ENCODE results near the gene MRPL14. TPM values are rescaled to one million over a fixed set of nuclear protein-coding genes. Genes with fewer than 3 reads are reported as not detected.

The MRPL14 gene
- total RNA-seq, 1 donor from 2014 or later: 61.8 TPM

DNA sequence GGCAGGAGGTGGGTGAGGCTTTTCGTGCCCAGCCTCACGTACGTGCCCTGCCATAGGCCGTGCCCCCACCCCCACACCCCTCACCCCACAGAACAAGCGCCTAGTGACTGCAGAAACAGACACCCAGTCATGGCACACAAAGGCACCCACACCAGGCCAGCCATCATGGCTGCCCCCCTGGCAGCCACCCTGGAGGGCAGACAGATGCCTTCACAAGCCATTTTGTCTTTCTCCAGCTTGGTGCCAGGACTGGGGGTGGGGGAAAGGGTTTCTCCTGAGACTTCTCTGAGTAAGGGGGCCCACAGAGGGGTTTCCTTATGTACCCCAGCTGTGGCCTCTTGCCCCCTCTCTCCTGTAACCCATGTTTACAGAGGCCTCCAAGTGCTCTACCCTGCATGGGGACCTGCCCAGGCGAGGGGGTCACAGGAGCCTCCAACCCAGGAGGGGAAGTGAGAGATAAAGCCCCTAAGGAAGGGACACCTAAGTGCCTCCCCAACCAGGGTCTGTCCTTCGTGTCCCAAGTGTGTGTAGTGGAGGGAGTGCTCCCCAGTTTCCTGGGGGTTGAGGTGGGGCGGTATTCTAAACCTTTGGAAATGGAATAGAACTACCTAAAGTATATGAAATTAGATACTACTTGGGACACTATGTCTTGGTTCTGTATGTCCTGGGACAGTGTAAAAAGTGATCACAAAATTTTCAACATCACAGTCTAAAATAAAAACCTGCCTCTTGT, 49.9 kb downstream of the MRPL14 start:
- intact Hi-C loops (cut with DNase I): loop anchor here (5.0 kb wide), 1 partner anchor 105 kb away; no protein-coding TSS in a partner anchor
- Histone ChIP-seq H3K27me3 (no peaks in the 10 kb centered on the region), H3K4me3 (no peak overlapping the region), H3K9me3 (no peaks in the 10 kb centered on the region), H3K27ac (no peak overlapping the region), H3K4me1 (peaks cover 4 to 25% of the 10 kb centered on the region in 2 donors), H3K36me3 (no peaks in the 10 kb centered on the region)
- no peak for DNase-seq (ENCODE audit: low spot score in 2 of 2)
- TF ChIP-seq, protein P1, sequence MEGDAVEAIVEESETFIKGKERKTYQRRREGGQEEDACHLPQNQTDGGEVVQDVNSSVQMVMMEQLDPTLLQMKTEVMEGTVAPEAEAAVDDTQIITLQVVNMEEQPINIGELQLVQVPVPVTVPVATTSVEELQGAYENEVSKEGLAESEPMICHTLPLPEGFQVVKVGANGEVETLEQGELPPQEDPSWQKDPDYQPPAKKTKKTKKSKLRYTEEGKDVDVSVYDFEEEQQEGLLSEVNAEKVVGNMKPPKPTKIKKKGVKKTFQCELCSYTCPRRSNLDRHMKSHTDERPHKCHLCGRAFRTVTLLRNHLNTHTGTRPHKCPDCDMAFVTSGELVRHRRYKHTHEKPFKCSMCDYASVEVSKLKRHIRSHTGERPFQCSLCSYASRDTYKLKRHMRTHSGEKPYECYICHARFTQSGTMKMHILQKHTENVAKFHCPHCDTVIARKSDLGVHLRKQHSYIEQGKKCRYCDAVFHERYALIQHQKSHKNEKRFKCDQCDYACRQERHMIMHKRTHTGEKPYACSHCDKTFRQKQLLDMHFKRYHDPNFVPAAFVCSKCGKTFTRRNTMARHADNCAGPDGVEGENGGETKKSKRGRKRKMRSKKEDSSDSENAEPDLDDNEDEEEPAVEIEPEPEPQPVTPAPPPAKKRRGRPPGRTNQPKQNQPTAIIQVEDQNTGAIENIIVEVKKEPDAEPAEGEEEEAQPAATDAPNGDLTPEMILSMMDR (IDR thresholded peaks at IDR 0.05): no peak

DNA sequence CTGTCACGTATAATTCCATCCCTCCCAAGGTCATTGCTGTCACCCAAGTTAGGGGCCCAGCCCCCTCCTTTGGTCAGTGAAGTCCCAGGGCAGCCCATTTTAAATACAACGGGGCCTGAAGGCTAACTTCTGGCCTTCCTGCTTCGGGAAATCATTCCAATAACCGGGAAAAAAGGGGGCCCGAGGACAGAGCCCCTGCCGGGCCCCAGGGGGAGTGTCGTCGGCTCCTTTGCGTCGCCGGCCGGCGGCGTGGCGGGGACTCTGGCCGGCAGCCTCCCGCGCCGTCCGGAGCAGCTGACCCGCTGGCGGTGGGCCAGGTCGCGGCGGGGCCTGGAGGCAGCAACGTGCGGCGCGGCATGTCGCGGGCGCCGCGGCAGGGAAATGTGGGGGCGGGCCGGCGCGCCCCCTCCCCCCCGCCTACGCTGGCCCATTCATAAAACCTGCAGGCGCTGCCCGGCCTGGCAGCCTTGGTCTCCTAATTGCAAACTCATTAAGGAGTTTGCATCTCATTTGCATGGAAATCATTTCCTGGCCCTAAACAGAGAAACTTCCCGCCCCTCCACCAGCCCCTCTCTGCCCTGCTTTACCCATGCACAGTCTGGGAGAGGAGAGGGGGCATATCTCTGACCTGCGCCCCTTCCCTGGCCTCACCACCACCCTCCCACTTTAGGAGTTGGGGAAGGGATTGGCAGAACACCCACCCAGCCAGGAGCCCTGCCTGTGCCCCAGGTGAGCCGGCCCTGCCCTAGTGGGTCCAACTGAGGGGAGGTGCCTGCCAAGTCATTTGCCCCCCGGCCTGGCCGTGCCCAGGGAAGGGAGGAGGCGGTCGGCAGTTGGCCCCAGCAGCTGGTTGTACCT, 50.7 kb downstream of the MRPL14 start:
- no peaks in the 10 kb centered on the region for H3K9me3 ChIP-seq
- H3K27ac ChIP-seq: peak overlapping the region in 1 of 2 donors; percentile 54
- H3K4me3 ChIP-seq: peak overlapping the region; percentile 25 to 28
- intact Hi-C loops (cut with DNase I): loop anchor here (5.0 kb wide), 1 partner anchor 104 kb away; no protein-coding TSS in a partner anchor
- no peaks in the 10 kb centered on the region for H3K27me3 ChIP-seq
- H3K36me3 ChIP-seq: no peaks in the 10 kb centered on the region
- TF ChIP-seq, protein P1 (IDR thresholded peaks at IDR 0.05): no peak
- peak in 1 of 2 donors; percentile 76 for DNase-seq (ENCODE audit: low spot score in 2 of 2)
- H3K4me1 ChIP-seq: peaks cover 4 to 26% of the 10 kb centered on the region in 2 donors

DNA sequence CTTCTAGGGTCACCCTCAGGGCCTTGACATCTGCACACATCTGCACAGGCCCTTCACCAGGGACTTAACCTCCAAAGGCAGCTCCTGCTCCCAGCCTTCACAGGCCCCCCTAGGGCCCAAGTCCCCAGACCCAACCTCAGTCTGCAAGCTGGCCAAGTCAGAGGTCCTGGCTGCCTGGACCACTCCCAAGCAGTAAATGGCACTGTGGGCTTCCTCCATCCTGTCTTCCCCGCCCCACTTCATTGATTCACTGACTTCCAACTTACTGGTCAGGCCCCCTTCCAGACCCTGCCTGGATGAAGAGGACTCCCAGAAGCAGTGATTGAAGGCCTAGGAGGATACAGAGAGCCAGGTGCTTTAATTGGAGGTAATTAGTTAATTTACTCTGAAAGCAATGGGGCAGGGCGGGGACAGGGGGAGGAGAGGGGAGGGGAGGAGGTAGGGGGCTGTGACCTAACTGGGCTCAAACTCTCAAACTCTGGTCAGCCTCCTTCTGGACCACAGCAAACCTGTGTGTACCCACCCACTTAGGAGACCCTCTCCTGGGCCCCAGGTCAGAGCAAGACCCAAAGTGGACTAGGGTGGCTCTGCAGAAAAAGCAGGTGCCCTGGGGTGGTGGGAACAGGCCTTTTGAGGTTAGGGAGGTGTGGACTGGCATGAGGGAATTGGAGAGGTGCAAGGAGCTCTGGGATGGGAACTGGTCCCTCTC, 51.5 kb downstream of the MRPL14 start:
- H3K27ac ChIP-seq: peak overlapping the region in 1 of 2 donors; percentile 54
- intact Hi-C loops (cut with DNase I): loop anchor here (5.0 kb wide), 1 partner anchor 104 kb away; no protein-coding TSS in a partner anchor
- peak overlapping the region in 1 of 2 donors; percentile 28 for H3K4me3 ChIP-seq

DNA sequence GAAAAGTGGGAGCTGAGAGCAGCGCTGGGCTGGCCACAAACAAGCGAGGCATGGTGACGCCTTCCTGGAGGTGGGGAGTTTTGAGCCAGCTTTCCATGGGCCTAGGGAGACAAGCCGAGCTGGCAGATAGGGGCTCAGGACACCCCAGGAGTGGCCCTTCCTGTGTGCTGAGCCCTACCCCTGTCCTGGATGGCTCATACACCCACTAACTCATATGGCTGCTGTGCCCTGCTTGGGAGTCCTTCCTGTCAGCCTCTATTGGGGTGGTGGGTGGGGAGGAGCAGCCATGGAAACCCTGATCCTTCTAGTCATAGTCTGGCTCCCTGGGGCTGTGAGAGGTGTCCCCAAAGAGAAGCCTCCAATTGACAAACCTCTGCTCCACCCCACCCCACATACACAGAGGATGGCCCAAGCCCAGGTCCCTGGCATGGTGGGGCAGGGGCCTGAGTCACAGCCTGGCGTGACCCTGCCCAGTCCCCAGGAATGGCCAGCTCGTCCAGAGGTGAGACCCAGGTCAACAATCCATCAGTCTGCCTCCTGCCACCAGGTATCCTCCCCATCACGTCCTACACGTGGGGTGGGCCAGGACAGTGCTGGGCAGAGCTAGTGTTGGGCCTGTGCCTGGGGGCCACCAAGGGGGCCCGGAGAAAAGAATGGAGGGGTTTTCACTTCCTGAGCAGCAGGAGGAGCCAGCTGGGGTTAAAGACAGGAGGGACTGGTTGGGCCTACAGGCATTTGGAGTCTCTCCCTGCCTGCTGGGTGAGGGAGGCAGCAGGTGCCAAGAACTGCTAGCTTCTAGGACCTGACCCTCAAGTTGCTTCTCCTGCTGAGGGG, 52.2 kb downstream of the MRPL14 start:
- TF ChIP-seq, protein P1 (IDR thresholded peaks at IDR 0.05): no peak
- no peak for DNase-seq (ENCODE audit: low spot score in 2 of 2)
- Histone ChIP-seq H3K36me3 (no peaks in the 10 kb centered on the region), H3K4me3 (no peak overlapping the region), H3K9me3 (no peaks in the 10 kb centered on the region), H3K27ac (peak overlapping the region in 1 of 2 donors; percentile 54), H3K4me1 (peaks cover 4 to 26% of the 10 kb centered on the region in 2 donors), H3K27me3 (no peaks in the 10 kb centered on the region)
- intact Hi-C loops (cut with DNase I): loop anchor here (1.0 to 5.0 kb wide), 3 partner anchors 73 to 306 kb away; no protein-coding TSS in a partner anchor

More for the DNA sequence above, 51.5 kb downstream of the MRPL14 start:
- TF ChIP-seq, protein P1 (IDR thresholded peaks at IDR 0.05): no peak
- DNase-seq (ENCODE audit: low spot score in 2 of 2): no peak
- H3K9me3 ChIP-seq: no peaks in the 10 kb centered on the region
- H3K36me3 ChIP-seq: no peaks in the 10 kb centered on the region
- no peaks in the 10 kb centered on the region for H3K27me3 ChIP-seq
- H3K4me1 ChIP-seq: peaks cover 4 to 26% of the 10 kb centered on the region in 2 donors
